ENCODE measurements around the gene CHST14.

CHST14 gene

DNA sequence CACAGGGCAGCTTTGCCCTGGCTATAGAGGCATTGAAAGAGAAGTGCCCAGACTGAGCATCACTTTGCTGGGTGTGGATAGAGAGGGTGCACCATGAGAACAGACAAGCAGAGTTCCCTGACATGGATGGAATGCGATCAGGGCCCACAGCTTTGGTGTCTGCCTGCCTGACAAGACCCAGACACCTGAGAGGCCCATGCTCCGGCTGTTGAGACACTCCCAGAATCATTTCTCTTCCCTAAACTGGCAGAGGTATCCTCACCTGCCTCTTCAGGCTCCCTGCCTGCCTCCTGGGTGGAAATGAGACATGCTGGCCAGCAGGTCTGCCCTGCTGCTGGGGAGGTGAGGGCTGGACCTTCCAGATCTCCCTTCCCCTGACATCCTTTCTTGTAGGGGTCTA is 10.4 kb upstream of the CHST14 start:
- peaks cover 28% of the 10 kb centered on the region for H3K79me2 ChIP-seq (ENCODE audit: control insufficient read depth, low read length)
- no peak overlapping the region for H3K4me3 ChIP-seq (ENCODE audit: low read length)
- no peaks in the 10 kb centered on the region for H3K4me1 ChIP-seq (ENCODE audit: control insufficient read depth, low read length)
- H3K9me2 ChIP-seq (replicated peaks; ENCODE audit: control insufficient read depth, low read length) = no peaks in the 10 kb centered on the region
- no peaks in the 10 kb centered on the region for H3F3A ChIP-seq (ENCODE audit: control insufficient read depth, insufficient read depth)
- no peak overlapping the region for H3K4me2 ChIP-seq (ENCODE audit: low read length)
- H3K27me3 ChIP-seq (ENCODE audit: control insufficient read depth, low read length) = no peaks in the 10 kb centered on the region
- H4K20me1 ChIP-seq (ENCODE audit: control insufficient read depth, insufficient read depth, low read depth, low read length) = 0 out of 2 replicates have a peak, but pooled peaks cover 3% of the 10 kb centered on the region
- no peak overlapping the region for H3K27ac ChIP-seq (ENCODE audit: low read depth, low read length)
- H3K36me3 ChIP-seq (ENCODE audit: control insufficient read depth, low read length) = peaks cover 15% of the 10 kb centered on the region
- no peak for TF ChIP-seq EZH2phosphoT487 (IDR thresholded peaks at IDR 0.05; ENCODE audit: borderline replicate concordance, low read length)
- TF ChIP-seq, protein P1, sequence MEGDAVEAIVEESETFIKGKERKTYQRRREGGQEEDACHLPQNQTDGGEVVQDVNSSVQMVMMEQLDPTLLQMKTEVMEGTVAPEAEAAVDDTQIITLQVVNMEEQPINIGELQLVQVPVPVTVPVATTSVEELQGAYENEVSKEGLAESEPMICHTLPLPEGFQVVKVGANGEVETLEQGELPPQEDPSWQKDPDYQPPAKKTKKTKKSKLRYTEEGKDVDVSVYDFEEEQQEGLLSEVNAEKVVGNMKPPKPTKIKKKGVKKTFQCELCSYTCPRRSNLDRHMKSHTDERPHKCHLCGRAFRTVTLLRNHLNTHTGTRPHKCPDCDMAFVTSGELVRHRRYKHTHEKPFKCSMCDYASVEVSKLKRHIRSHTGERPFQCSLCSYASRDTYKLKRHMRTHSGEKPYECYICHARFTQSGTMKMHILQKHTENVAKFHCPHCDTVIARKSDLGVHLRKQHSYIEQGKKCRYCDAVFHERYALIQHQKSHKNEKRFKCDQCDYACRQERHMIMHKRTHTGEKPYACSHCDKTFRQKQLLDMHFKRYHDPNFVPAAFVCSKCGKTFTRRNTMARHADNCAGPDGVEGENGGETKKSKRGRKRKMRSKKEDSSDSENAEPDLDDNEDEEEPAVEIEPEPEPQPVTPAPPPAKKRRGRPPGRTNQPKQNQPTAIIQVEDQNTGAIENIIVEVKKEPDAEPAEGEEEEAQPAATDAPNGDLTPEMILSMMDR (IDR thresholded peaks at IDR 0.05; ENCODE audit: low read depth, low read length, poor library complexity, severe bottlenecking) = no peak
- no peaks in the 10 kb centered on the region for H3K9me3 ChIP-seq (ENCODE audit: control insufficient read depth, insufficient read depth, low read length)

DNA sequence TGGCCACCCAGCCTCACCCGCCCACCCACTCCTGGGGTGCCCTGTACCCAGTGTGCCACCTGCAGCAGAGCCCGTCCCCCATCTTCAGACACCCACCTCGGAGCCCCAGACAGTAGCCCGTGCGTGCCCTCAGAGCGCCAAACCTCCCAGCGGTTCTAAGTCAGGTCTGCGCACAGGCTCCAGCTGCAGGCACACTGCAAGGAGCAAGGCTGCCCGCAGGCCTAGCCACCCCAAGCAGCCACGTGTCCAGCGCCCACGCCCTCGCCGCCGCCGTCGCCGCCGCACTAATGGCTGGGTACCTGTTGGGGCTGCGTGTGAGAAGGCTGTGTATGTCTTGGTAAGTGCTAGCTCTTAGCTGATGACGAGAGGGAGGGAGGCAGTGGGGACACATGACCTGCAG is 8.8 kb upstream of the CHST14 start:
- no peak for TF ChIP-seq EZH2phosphoT487 (IDR thresholded peaks at IDR 0.05; ENCODE audit: borderline replicate concordance, low read length)
- TF ChIP-seq, protein P1 (IDR thresholded peaks at IDR 0.05; ENCODE audit: low read depth, low read length, poor library complexity, severe bottlenecking) = no peak
- Histone ChIP-seq H3K27ac (ENCODE audit: low read depth, low read length) (no peak overlapping the region), H3K36me3 (ENCODE audit: control insufficient read depth, low read length) (peaks cover 15% of the 10 kb centered on the region)

DNA sequence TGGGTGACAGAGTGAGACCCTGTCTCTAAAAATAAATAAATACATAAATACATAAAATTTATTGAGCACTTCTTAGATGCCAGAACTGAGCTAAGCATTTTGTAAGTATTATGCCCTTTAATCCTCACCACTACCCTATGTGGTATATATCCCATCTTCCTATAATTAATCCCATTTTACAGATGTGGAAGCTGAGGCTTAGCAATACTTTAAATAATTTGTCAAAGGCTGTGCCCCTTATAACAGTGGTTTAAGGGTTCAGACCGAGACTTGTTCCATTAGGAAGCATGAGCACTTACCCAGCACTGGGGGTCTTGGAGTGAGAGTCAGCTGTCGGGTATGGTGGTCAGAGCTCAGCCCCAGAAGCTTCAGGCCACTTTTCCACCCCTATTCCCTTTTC is 7.5 kb upstream of the CHST14 start:
- H3K79me2 ChIP-seq (ENCODE audit: control insufficient read depth, low read length) = peaks cover 2% of the 10 kb centered on the region; the same call in 1 of the 2 replicates
- peaks cover 17% of the 10 kb centered on the region for H3K36me3 ChIP-seq (ENCODE audit: control insufficient read depth, low read length)

More for the DNA sequence above, 8.8 kb upstream of the CHST14 start:
- H3K4me2 ChIP-seq (ENCODE audit: low read length) = no peak overlapping the region
- H3K9me2 ChIP-seq (replicated peaks; ENCODE audit: control insufficient read depth, low read length) = no peaks in the 10 kb centered on the region
- no peaks in the 10 kb centered on the region for H3K4me1 ChIP-seq (ENCODE audit: control insufficient read depth, low read length)
- no peaks in the 10 kb centered on the region for H3K9me3 ChIP-seq (ENCODE audit: control insufficient read depth, insufficient read depth, low read length)
- no peaks in the 10 kb centered on the region for H3K27me3 ChIP-seq (ENCODE audit: control insufficient read depth, low read length)
- H3F3A ChIP-seq (ENCODE audit: control insufficient read depth, insufficient read depth) = no peaks in the 10 kb centered on the region
- H3K79me2 ChIP-seq (ENCODE audit: control insufficient read depth, low read length) = peaks cover 13% of the 10 kb centered on the region
- no peaks in the 10 kb centered on the region for H4K20me1 ChIP-seq (ENCODE audit: control insufficient read depth, insufficient read depth, low read depth, low read length)
- H3K4me3 ChIP-seq (ENCODE audit: low read length) = no peak overlapping the region

More for the DNA sequence above, 7.5 kb upstream of the CHST14 start:
- no peak overlapping the region for H3K27ac ChIP-seq (ENCODE audit: low read depth, low read length)
- TF ChIP-seq, protein P1 (IDR thresholded peaks at IDR 0.05; ENCODE audit: low read depth, low read length, poor library complexity, severe bottlenecking) = no peak
- no peak for TF ChIP-seq EZH2phosphoT487 (IDR thresholded peaks at IDR 0.05; ENCODE audit: borderline replicate concordance, low read length)
- H3K4me2 ChIP-seq (ENCODE audit: low read length) = no peak overlapping the region
- H4K20me1 ChIP-seq (ENCODE audit: control insufficient read depth, insufficient read depth, low read depth, low read length) = no peaks in the 10 kb centered on the region
- no peaks in the 10 kb centered on the region for H3K9me2 ChIP-seq (replicated peaks; ENCODE audit: control insufficient read depth, low read length)
- H3F3A ChIP-seq (ENCODE audit: control insufficient read depth, insufficient read depth) = no peaks in the 10 kb centered on the region; the same call in 1 of the 2 replicates
- no peaks in the 10 kb centered on the region for H3K27me3 ChIP-seq (ENCODE audit: control insufficient read depth, low read length)
- H3K4me3 ChIP-seq (ENCODE audit: low read length) = no peak overlapping the region
- no peaks in the 10 kb centered on the region for H3K4me1 ChIP-seq (ENCODE audit: control insufficient read depth, low read length)
- no peaks in the 10 kb centered on the region for H3K9me3 ChIP-seq (ENCODE audit: control insufficient read depth, insufficient read depth, low read length)

Measured in DOHH2 (cell line).